H1 (cell line): ENCODE data around the gene PITPNB. TPM values are rescaled to one million over a fixed set of nuclear protein-coding genes. Genes with fewer than 3 reads are reported as not detected.

ENCODE experiments used
- CTCF ChIA-PET: fragments of 300-600 bp; sonication (Branson Sonifier 250); formaldehyde crosslinking; loops from one replicate; lab custom pipeline; 2021; ENCODE audit not compliant: partially characterized antibody; lab: Charles Lee
- POLR2A ChIA-PET: fragments of 300-600 bp; sonication (Branson Sonifier 250); formaldehyde crosslinking; loops from one replicate; lab custom pipeline; 2021; ENCODE audit warnings: inconsistent platforms; ENCODE audit not compliant: partially characterized antibody; lab: Charles Lee
- DNase-seq, 2 experiments: peaks; one replicate each; pipeline versions ENCODE4 v3.0.0 to v3.0.0-alpha.2; 2010 to 2022; ENCODE audit warnings: low spot score in 2 of 2, low read depth in 1 of 2, mixed read lengths in 1 of 2
- FAIRE-seq: peaks from 2 replicates; lab custom pipeline; 2011; peaks lifted over from hg19 to GRCh38; lab: Jason Lieb, UNC
- H2AFZ ChIP-seq: 2 replicates; pipeline ENCODE4 v1.8.1; 2012; ENCODE audit warnings: low read length, inconsistent platforms
- H2AK5ac ChIP-seq: 2 replicates; pipeline ENCODE4 v1.6.1; 2013; ENCODE audit warnings: low read depth, low read length
- H2BK120ac ChIP-seq: replicated peaks from 2 replicates; pipeline ENCODE3; 2013; ENCODE audit warnings: low read depth, low read length, inconsistent platforms
- H2BK12ac ChIP-seq: 2 replicates; pipeline ENCODE4 v1.6.1; 2013; ENCODE audit warnings: low read depth, low read length
- H2BK15ac ChIP-seq: 2 replicates; pipeline ENCODE4 v1.6.1; 2013; ENCODE audit warnings: low read length
- H2BK20ac ChIP-seq: 2 replicates; pipeline ENCODE4 v1.6.1; 2013; ENCODE audit warnings: low read length
- H2BK5ac ChIP-seq: 2 replicates; pipeline ENCODE4 v1.6.1; 2013; ENCODE audit warnings: low read depth, low read length
- H3K14ac ChIP-seq: 2 replicates; pipeline ENCODE4 v1.6.1; 2013; ENCODE audit warnings: inconsistent platforms; ENCODE audit not compliant: insufficient read length
- H3K18ac ChIP-seq: 2 replicates; pipeline ENCODE4 v1.6.1; 2013; ENCODE audit warnings: low read length; ENCODE audit errors: extremely low read depth
- H3K23ac ChIP-seq: 2 replicates; pipeline ENCODE4 v1.6.1; 2013; ENCODE audit warnings: inconsistent platforms; ENCODE audit not compliant: insufficient read length
- H3K23me2 ChIP-seq: 2 replicates; pipeline ENCODE4 v1.6.1; 2013; ENCODE audit warnings: low read depth, low read length
- H3K27ac ChIP-seq: 2 replicates; pipeline ENCODE4 v1.6.1; 2011; ENCODE audit warnings: low read depth, low read length, inconsistent platforms
- H3K27me3 ChIP-seq, 4 experiments: replicated peaks in 1 of 4; 1 replicate in 1 of 4; 2 replicates in 3 of 4; pipeline versions ENCODE4 v1.6.1 to v1.8.1; 2011 to 2013; ENCODE audit warnings: low read length in 3 of 4, mild to moderate bottlenecking in 3 of 4, inconsistent platforms in 2 of 4, mixed read lengths in 2 of 4, moderate library complexity in 1 of 4; ENCODE audit not compliant: control insufficient read depth in 3 of 4, insufficient read depth in 3 of 4; ENCODE audit errors: extremely low read depth in 1 of 4
- H3K36me3 ChIP-seq, 4 experiments: 2 replicates each; pipeline versions ENCODE4 v1.6.1 to v1.8.1; 2011 to 2013; ENCODE audit warnings: mild to moderate bottlenecking in 4 of 4, low read length in 3 of 4, moderate library complexity in 2 of 4, control low read depth in 1 of 4, inconsistent platforms in 1 of 4; ENCODE audit not compliant: insufficient read depth in 4 of 4, control insufficient read depth in 2 of 4
- H3K4ac ChIP-seq: replicated peaks from 2 replicates; pipeline ENCODE3; 2013; ENCODE audit warnings: low read length, low read depth, mixed read lengths, inconsistent platforms; ENCODE audit not compliant: insufficient read length
- H3K4me1 ChIP-seq, 4 experiments: replicated peaks in 1 of 4; 1 replicate in 1 of 4; 2 replicates in 3 of 4; pipeline versions ENCODE4 v1.6.1 to v1.8.1; 2011 to 2013; ENCODE audit warnings: low read length in 3 of 4, inconsistent platforms in 2 of 4, mixed read lengths in 1 of 4; ENCODE audit not compliant: insufficient read depth in 4 of 4, control insufficient read depth in 3 of 4
- H3K4me2 ChIP-seq, 2 experiments: 2 replicates each; pipeline versions ENCODE4 v1.6.1 to v1.8.1; 2011 to 2013; ENCODE audit warnings: low read depth in 2 of 2, low read length in 2 of 2, control low read depth in 1 of 2, inconsistent platforms in 1 of 2, mild to moderate bottlenecking in 1 of 2; ENCODE audit not compliant: insufficient read depth in 1 of 2
- H3K4me3 ChIP-seq, 4 experiments: fragments of 200-600, 300-600 bp in 1 of 4; sonication (generic), shearing (Covaris generic), sonication (Bioruptor Twin) in 1 of 4; 2 replicates each; pipeline versions ENCODE4 v1.5.1 to v1.8.1; 2011 to 2016; ENCODE audit warnings: low read length in 4 of 4, low read depth in 3 of 4, control low read depth in 2 of 4, inconsistent platforms in 2 of 4, mild to moderate bottlenecking in 2 of 4, mixed read lengths in 1 of 4, moderate library complexity in 1 of 4; ENCODE audit not compliant: insufficient read depth in 2 of 4; ENCODE audit errors: extremely low read depth in 1 of 4
- H3K56ac ChIP-seq: replicated peaks from 2 replicates; pipeline ENCODE3; 2013; ENCODE audit warnings: low read depth, mild to moderate bottlenecking, mixed read lengths, low read length, inconsistent platforms; ENCODE audit not compliant: insufficient read length
- H3K79me1 ChIP-seq: 2 replicates; pipeline ENCODE4 v1.6.1; 2013; ENCODE audit warnings: low read depth, low read length, control low read depth
- H3K79me2 ChIP-seq, 2 experiments: 2 replicates each; pipeline versions ENCODE4 v1.6.1 to v1.8.1; 2012 to 2013; ENCODE audit warnings: low read length in 2 of 2, mild to moderate bottlenecking in 2 of 2, inconsistent platforms in 1 of 2; ENCODE audit not compliant: insufficient read depth in 2 of 2, control insufficient read depth in 1 of 2
- H3K9ac ChIP-seq, 4 experiments: replicated peaks in 1 of 4; 1 replicate in 1 of 4; 2 replicates in 3 of 4; pipeline versions ENCODE4 v1.6.1 to v1.8.1; 2011 to 2013; ENCODE audit warnings: low read depth in 3 of 4, low read length in 3 of 4, control low read depth in 2 of 4, mild to moderate bottlenecking in 2 of 4, moderate library complexity in 2 of 4, inconsistent platforms in 1 of 4; ENCODE audit errors: extremely low read depth in 1 of 4
- H3K9me3 ChIP-seq, 2 experiments: 2 replicates each; pipeline versions ENCODE4 v1.6.1 to v1.8.1; 2012 to 2013; ENCODE audit warnings: mild to moderate bottlenecking in 2 of 2, moderate library complexity in 2 of 2, control low read depth in 1 of 2, inconsistent platforms in 1 of 2, low read depth in 1 of 2, low read length in 1 of 2, mixed read lengths in 1 of 2; ENCODE audit not compliant: insufficient read depth in 2 of 2
- H4K20me1 ChIP-seq, 2 experiments: replicated peaks in 1 of 2; 2 replicates each; pipeline versions ENCODE3 to v1.8.1; 2011 to 2013; ENCODE audit warnings: inconsistent platforms in 2 of 2, low read length in 2 of 2, mild to moderate bottlenecking in 1 of 2; ENCODE audit not compliant: insufficient read depth in 2 of 2, control insufficient read depth in 1 of 2
- H4K5ac ChIP-seq: 2 replicates; pipeline ENCODE4 v1.6.1; 2013; ENCODE audit warnings: low read length, low read depth, mixed read lengths, inconsistent platforms; ENCODE audit not compliant: insufficient read length
- H4K8ac ChIP-seq: 2 replicates; pipeline ENCODE4 v1.8.0; 2013; ENCODE audit warnings: mild to moderate bottlenecking, moderate library complexity, low read length, inconsistent platforms; ENCODE audit not compliant: insufficient read depth; ENCODE audit errors: extremely low read depth
- H4K91ac ChIP-seq: replicated peaks from 2 replicates; pipeline ENCODE3; 2013; ENCODE audit warnings: low read length, mixed read lengths, inconsistent platforms; ENCODE audit not compliant: insufficient read length
- ASH2L ChIP-seq: fragments of 200-600, 300-600 bp; sonication (generic); IDR thresholded peaks from one replicate; pipeline ENCODE4 v1.7.1; 2017; ENCODE audit warnings: low read length
- ATF3 ChIP-seq: IDR thresholded peaks from 2 replicates; pipeline ENCODE4 v1.6.1; 2011; ENCODE audit warnings: low read depth, mild to moderate bottlenecking, low read length; ENCODE audit not compliant: insufficient read depth
- CBX5 ChIP-seq: fragments of 300-800, 300-1000 bp; sonication (generic); IDR thresholded peaks from 2 replicates; pipeline ENCODE4 v1.7.1; 2016; ENCODE audit warnings: antibody characterized with exemption, low read length, low read depth
- CBX8 ChIP-seq: fragments of 300-800, 300-1000 bp; sonication (generic); IDR thresholded peaks from 2 replicates; pipeline ENCODE4 v1.7.1; 2016; ENCODE audit warnings: low read depth, low read length, borderline replicate concordance
- EGR1 ChIP-seq: IDR thresholded peaks from 2 replicates; pipeline ENCODE4 v1.6.1; 2011; ENCODE audit warnings: low read depth, low read length, borderline replicate concordance
- GABPA ChIP-seq: IDR thresholded peaks from 2 replicates; pipeline ENCODE4 v1.6.1; 2011; ENCODE audit warnings: mild to moderate bottlenecking, low read length, moderate library complexity, borderline replicate concordance; ENCODE audit not compliant: insufficient read depth
- JUN ChIP-seq: IDR thresholded peaks from 2 replicates; pipeline ENCODE4 v1.6.1; 2011; ENCODE audit warnings: low read depth, mild to moderate bottlenecking, improper control_type of control experiment, low read length
- KDM1A ChIP-seq: fragments of 200-600, 300-600 bp; sonication (generic); IDR thresholded peaks from 2 replicates; pipeline ENCODE4 v1.7.1; 2016; ENCODE audit warnings: mild to moderate bottlenecking, low read length, borderline replicate concordance
- KDM5A ChIP-seq: fragments of 200-600 bp; IDR thresholded peaks from 2 replicates; pipeline ENCODE4 v1.7.1; 2012; ENCODE audit warnings: mild to moderate bottlenecking, low read length, inconsistent platforms, mixed read lengths
- MAFK ChIP-seq: IDR thresholded peaks from 2 replicates; pipeline ENCODE4 v1.6.1; 2012; ENCODE audit warnings: low read depth, mild to moderate bottlenecking, improper control_type of control experiment, low read length
- MAX ChIP-seq: IDR thresholded peaks from 2 replicates; pipeline ENCODE4 v1.6.1; 2012; ENCODE audit warnings: inconsistent platforms
- NANOG ChIP-seq: IDR thresholded peaks from 2 replicates; pipeline ENCODE4 v1.6.1; 2011; ENCODE audit warnings: low read length, low read depth, mild to moderate bottlenecking, inconsistent platforms; ENCODE audit not compliant: insufficient read depth, poor library complexity, severe bottlenecking
- SIRT6 ChIP-seq: IDR thresholded peaks from one replicate; pipeline ENCODE4 v1.7.1; 2012; ENCODE audit warnings: low read length, inconsistent platforms
- SIX5 ChIP-seq: IDR thresholded peaks from 2 replicates; pipeline ENCODE4 v1.6.1; 2011; ENCODE audit warnings: mild to moderate bottlenecking, low read depth, low read length
- TEAD4 ChIP-seq: IDR thresholded peaks from 2 replicates; pipeline ENCODE4 v1.6.1; 2012; ENCODE audit warnings: low read depth, low read length, inconsistent platforms, mixed read lengths
- WGBS, 2 experiments: shearing (Covaris generic) in 1 of 2; methylation state at CpG; one replicate each; pipeline versions ENCODE4 v1.1.6 to v1.1.7; 2013 to 2015; ENCODE audit warnings: low lambda C conversion rate in 2 of 2, mixed read lengths in 2 of 2, inconsistent platforms in 1 of 2, low coverage in 1 of 2, missing lambda C conversion rate in 1 of 2; ENCODE audit not compliant: insufficient replicate concordance in 2 of 2, insufficient coverage in 1 of 2, insufficient read length in 1 of 2; ENCODE audit errors: extremely low coverage in 1 of 2, missing lambda C conversion rate in 1 of 2; 5-methylcytosine and 5-hydroxymethylcytosine counted together
- polyA plus RNA-seq, 7 experiments: library from polyadenylated mRNA; depleted of rRNA in 3 of 7; stranded (reverse) in 5 of 7; unstranded in 2 of 7; fragments of >200 nt in 5 of 7; fragments of 200-250 nt in 2 of 7; gene quantifications; 1 replicate in 5 of 7; 2 replicates in 1 of 7; 4 replicates in 1 of 7; pipeline versions ENCODE4 v1.2.1 to v1.2.3, GENCODE V29; 2011 to 2013; ENCODE audit warnings: missing spikeins in 2 of 7, mixed read lengths in 2 of 7
- total RNA-seq: library from RNA; stranded (reverse); fragmentation: NEBNext Ultra II Directional; extraction: Animal tissue kit (Norgen Biotek cat#: 25700); gene quantifications from 2 replicates; pipeline ENCODE4 v1.2.1, GENCODE V29; 2021

The PITPNB gene
- total and polyA plus RNA-seq, 2 of the 8 experiments (the other 6 are each of a cell fraction or from before 2014, with no cell fraction given): 24.6 to 89.3 TPM

- Histone ChIP-seq H2BK120ac (no peak overlapping the region), H2BK12ac (no peak overlapping the region), H3K14ac (no peak overlapping the region), H3K4me3 (no peak overlapping the region), H2BK5ac (no peak overlapping the region), H2BK20ac (no peak overlapping the region), H4K8ac (no peak overlapping the region), H4K5ac (no peak overlapping the region), H3K9me3 (no peaks in the 10 kb centered on the region), H3K9ac (no peak overlapping the region), H3K36me3 (no peaks in the 10 kb centered on the region), H3K79me2 (no peaks in the 10 kb centered on the region), H3K4me1 (no peaks in the 10 kb centered on the region), H3K4me2 (no peak overlapping the region), H2AFZ (no peak overlapping the region), H3K23ac (no peak overlapping the region), H3K27ac (no peak overlapping the region), H2AK5ac (no peak overlapping the region), H4K20me1 (no peaks in the 10 kb centered on the region), H3K23me2 (no peaks in the 10 kb centered on the region; the same call in 1 of the 2 replicates), H3K79me1 (no peaks in the 10 kb centered on the region), H2BK15ac (no peak overlapping the region), H3K18ac (no peak overlapping the region), H3K4ac (no peak overlapping the region), H3K27me3 (no peaks in the 10 kb centered on the region), H4K91ac (no peak overlapping the region), H3K56ac (no peak overlapping the region)
- POLR2A ChIA-PET: no interaction called here
- whole genome bisulfite sequencing, 2 experiments: 84% methylated on average over 2 of the region's 2 CpGs; no CpG with 5 or more reads in 1 of the 2 experiments
- DNase-seq (no peak), FAIRE-seq (no peak)
- CTCF ChIA-PET: interaction anchor here (0.6 to 1.2 kb wide), 3 partner anchors 12 to 58 kb away, joined by 3 to 4 read pairs (median 3); no protein-coding TSS in a partner anchor
- TF ChIP-seq MAFK (no peak), EGR1 (no peak), TEAD4 (no peak), ATF3 (no peak), GABPA (no peak), CBX8 (no peak), KDM1A (no peak), SIRT6 (no peak), NANOG (no peak), SIX5 (no peak), MAX (no peak), ASH2L (no peak), CBX5 (no peak), KDM5A (no peak), JUN (no peak)
Measured at GRCh38 chr22:27948569-27948968, 29.5 kb upstream of the PITPNB start.
